HCT116 (cell line): ENCODE results near the gene NRCAM. TPM values are rescaled to one million over a fixed set of nuclear protein-coding genes. Genes with fewer than 3 reads are reported as not detected.

Source experiments
- ATAC-seq: fragments of 200-7000 bp; cut with Tn5 transposase; 2 replicates; pipeline ENCODE4 v1.9.1; 2020; ENCODE audit warnings: mild to moderate bottlenecking, moderate library complexity
- BruUV-seq: library from RNA; stranded (reverse); fragments of 400-500 nt; replicated peaks from 2 replicates; lab custom pipeline; 2021; lab: Mats Ljungman, UMichigan
- CTCF ChIA-PET: fragments of 300-600 bp; sonication (Branson Sonifier 250); formaldehyde crosslinking; loops from one replicate; lab custom pipeline; 2021; ENCODE audit warnings: antibody characterized with exemption; lab: Charles Lee
- POLR2A ChIA-PET: fragments of 300-600, 350-600 bp; sonication (Branson Sonifier 250); formaldehyde crosslinking; loops from one replicate; lab custom pipeline; 2021; ENCODE audit warnings: antibody characterized with exemption; lab: Charles Lee
- RAD21 ChIA-PET, 2 experiments: fragments of 300-600 bp; sonication (Branson Sonifier 250); formaldehyde crosslinking; loops; one replicate each; lab custom pipeline; 2023; ENCODE audit warnings: low total read pairs in 2 of 2; ENCODE audit not compliant: uncharacterized antibody in 2 of 2, unreplicated experiment in 2 of 2, low non-redundant PET in 1 of 2; lab: Charles Lee
- DNase-seq: peaks from one replicate; pipeline ENCODE4 v3.0.0-alpha.2; 2010; ENCODE audit warnings: low read depth, low spot score
- H2AFZ ChIP-seq: fragments of 200-600 bp; shearing (Covaris generic), sonication (generic); 2 replicates; pipeline ENCODE4 v1.6.1; 2017; ENCODE audit warnings: low read depth, mixed run types, mixed read lengths, antibody characterized with exemption, low read length; ENCODE audit not compliant: poor library complexity, severe bottlenecking
- H3K27ac ChIP-seq: 2 replicates; pipeline ENCODE4 v1.5.1; 2012; ENCODE audit warnings: low read depth, low read length
- H3K27me3 ChIP-seq: fragments of 200-600 bp; sonication (generic); 2 replicates; pipeline ENCODE4 v1.6.1; 2016; ENCODE audit warnings: mixed run types, low read length, mixed read lengths; ENCODE audit not compliant: insufficient read depth
- H3K36me3 ChIP-seq, 2 experiments: fragments of 200-500 bp in 1 of 2; fragments of 200-600 bp in 1 of 2; sonication (Bioruptor generic) in 1 of 2; sonication (generic) in 1 of 2; 2 replicates each; pipeline versions ENCODE4 v1.5.1 to v1.6.1; 2014 to 2016; ENCODE audit warnings: low read length in 2 of 2, inconsistent platforms in 1 of 2, mixed read lengths in 1 of 2, mixed run types in 1 of 2; ENCODE audit not compliant: insufficient read depth in 2 of 2, control insufficient read depth in 1 of 2
- H3K4me1 ChIP-seq, 2 experiments: fragments of 200-600 bp in 1 of 2; sonication (generic) in 1 of 2; 2 replicates each; pipeline versions ENCODE4 v1.5.1 to v1.6.1; 2012 to 2017; ENCODE audit warnings: low read length in 2 of 2, inconsistent platforms in 1 of 2, mild to moderate bottlenecking in 1 of 2, mixed read lengths in 1 of 2, mixed run types in 1 of 2, moderate library complexity in 1 of 2; ENCODE audit not compliant: insufficient read depth in 2 of 2, control insufficient read depth in 1 of 2
- H3K4me2 ChIP-seq: fragments of 200-600 bp; sonication (generic); 2 replicates; pipeline ENCODE4 v1.6.1; 2017; ENCODE audit warnings: mixed run types, low read length, mixed read lengths
- H3K4me3 ChIP-seq, 2 experiments: fragments of 200-600 bp in 1 of 2; sonication (generic) in 1 of 2; replicated peaks in 1 of 2; 2 replicates each; pipeline ENCODE4 v1.5.1; 2011 to 2016; ENCODE audit warnings: low read length in 2 of 2, control low read depth in 1 of 2, low read depth in 1 of 2, mild to moderate bottlenecking in 1 of 2, mixed read lengths in 1 of 2, mixed run types in 1 of 2
- H3K79me2 ChIP-seq: fragments of 200-600 bp; sonication (generic); 2 replicates; pipeline ENCODE4 v1.6.1; 2017; ENCODE audit warnings: mild to moderate bottlenecking, mixed run types, low read length, moderate library complexity, mixed read lengths; ENCODE audit not compliant: insufficient read depth
- H3K9ac ChIP-seq: fragments of 200-600 bp; sonication (generic); 2 replicates; pipeline ENCODE4 v1.6.1; 2016; ENCODE audit warnings: low read length, mixed read lengths
- H3K9me2 ChIP-seq: fragments of 200-600 bp; sonication (generic), shearing (Covaris generic); 2 replicates; pipeline ENCODE4 v1.6.1; 2017; ENCODE audit warnings: mixed run types, mild to moderate bottlenecking, moderate library complexity; ENCODE audit not compliant: insufficient read depth
- H3K9me3 ChIP-seq, 2 experiments: fragments of 200-500 bp in 1 of 2; fragments of 200-600 bp in 1 of 2; sonication (Bioruptor generic) in 1 of 2; sonication (generic) in 1 of 2; 2 replicates each; pipeline ENCODE4 v1.6.1; 2014 to 2017; ENCODE audit warnings: low read length in 2 of 2, mixed read lengths in 2 of 2, inconsistent platforms in 1 of 2, low read depth in 1 of 2, mild to moderate bottlenecking in 1 of 2, mixed run types in 1 of 2, moderate library complexity in 1 of 2; ENCODE audit not compliant: control insufficient read depth in 1 of 2, insufficient read depth in 1 of 2
- H4K20me1 ChIP-seq: fragments of 200-600 bp; sonication (generic), shearing (Covaris generic); 2 replicates; pipeline ENCODE4 v1.6.1; 2017; ENCODE audit warnings: mixed run types, mild to moderate bottlenecking, moderate library complexity; ENCODE audit not compliant: insufficient read depth
- FOSL1 ChIP-seq: IDR thresholded peaks from 2 replicates; pipeline ENCODE4 v1.6.1; 2012; ENCODE audit warnings: low read depth
- JUND ChIP-seq: IDR thresholded peaks from 2 replicates; pipeline ENCODE4 v1.6.1; 2012
- POLR2A ChIP-seq: IDR thresholded peaks from 2 replicates; pipeline ENCODE4 v1.7.0; 2011; ENCODE audit warnings: borderline replicate concordance; ENCODE audit not compliant: insufficient read depth, insufficient read length; ENCODE audit errors: extremely low read depth
- POLR2AphosphoS5 ChIP-seq: IDR thresholded peaks from 2 replicates; pipeline ENCODE4 v1.6.1; 2011; ENCODE audit warnings: mild to moderate bottlenecking, low read depth, low read length, moderate library complexity
- REST ChIP-seq: IDR thresholded peaks from 2 replicates; pipeline ENCODE4 v1.6.1; 2012; ENCODE audit warnings: low read depth
- SP1 ChIP-seq: IDR thresholded peaks from 2 replicates; pipeline ENCODE4 v1.6.1; 2012; ENCODE audit warnings: low read depth
- TCF7L2 ChIP-seq: IDR thresholded peaks from 2 replicates; pipeline ENCODE4 v1.7.0; 2011; ENCODE audit warnings: borderline replicate concordance, inconsistent platforms; ENCODE audit not compliant: insufficient read depth, insufficient read length; ENCODE audit errors: extremely low read depth
- ZBTB33 ChIP-seq: IDR thresholded peaks from 2 replicates; pipeline ENCODE4 v1.6.1; 2011; ENCODE audit warnings: mild to moderate bottlenecking, low read length, moderate library complexity; ENCODE audit not compliant: insufficient replicate concordance; ENCODE audit errors: extremely low read depth
- intact Hi-C: fragments of 100-400 bp; cut with micrococcal nuclease; formaldehyde crosslinking; loops from 2 replicates; pipeline ENCODE4 v1.10.0; 2022
- total RNA-seq: library from RNA; stranded (reverse); gene quantifications from one replicate; pipeline ENCODE4 v1.2.1, GENCODE V29; 2021; ENCODE audit not compliant: unreplicated experiment

The NRCAM gene
- total RNA-seq, 1 experiment from 2014 or later: 0.15 TPM

- TF ChIP-seq REST (no peak), JUND (no peak), SP1 (no peak)
These were observed 152.9 kb downstream of the NRCAM start (continued) for GRCh38 chr7:108303332-108303731.

- no peak overlapping the region for H3K4me2 ChIP-seq
- RAD21 ChIA-PET: no interaction called here
- ATAC-seq (no peak), DNase-seq (no peak)
- H4K20me1 ChIP-seq: no peaks in the 10 kb centered on the region
- no peaks in the 10 kb centered on the region for H3K9me2 ChIP-seq
- TF ChIP-seq FOSL1: no peak
- no peak for TF ChIP-seq POLR2A
- no peak for TF ChIP-seq ZBTB33
- no peak for TF ChIP-seq POLR2AphosphoS5
- no peak for TF ChIP-seq TCF7L2
- TF ChIP-seq REST: no peak
- TF ChIP-seq SP1: no peak
- H2AFZ ChIP-seq: no peak overlapping the region
- H3K4me1 ChIP-seq: peaks cover 0 to 9% of the 10 kb centered on the region in 2 experiments; a peak in 3 of 4 replicates
- intact Hi-C loops: no loop called here
- BruUV-seq: no TSS peak
- no peaks in the 10 kb centered on the region for H3K79me2 ChIP-seq
- CTCF ChIA-PET: no interaction called here
- POLR2A ChIA-PET: no interaction called here
- no peak overlapping the region for H3K9ac ChIP-seq
- H3K9me3 ChIP-seq: no peaks in the 10 kb centered on the region
- no peak overlapping the region for H3K27ac ChIP-seq
- H3K36me3 ChIP-seq: no peaks in the 10 kb centered on the region
- H3K4me3 ChIP-seq: no peak overlapping the region
- no peaks in the 10 kb centered on the region for H3K27me3 ChIP-seq
These were observed 154.8 kb downstream of the NRCAM start for GRCh38 chr7:108301387-108301786.
